Mesenchymal stem cell (in vitro differentiated cells and primary cell): Measurements from ENCODE around the gene DNAH3.

Experiments
- DNase-seq: peaks from one replicate; pipeline ENCODE4 v3.0.0-alpha.2; 2013
- H2AFZ ChIP-seq: one replicate; pipeline ENCODE4 v1.6.1; 2013; ENCODE audit warnings: low read depth, mild to moderate bottlenecking, control low read depth, inconsistent platforms, low read length, moderate library complexity
- H2AK5ac ChIP-seq: 2 replicates; pipeline ENCODE4 v1.6.1; 2013; ENCODE audit warnings: low read length, moderate library complexity, mild to moderate bottlenecking, inconsistent platforms; ENCODE audit not compliant: severe bottlenecking
- H2BK120ac ChIP-seq: one replicate; pipeline ENCODE4 v1.6.1; 2013; ENCODE audit warnings: low read depth, mild to moderate bottlenecking, inconsistent platforms, low read length, moderate library complexity
- H2BK12ac ChIP-seq, 2 experiments: one replicate each; pipeline ENCODE4 v1.6.1; 2013; ENCODE audit warnings: inconsistent platforms in 2 of 2, low read length in 2 of 2, mild to moderate bottlenecking in 2 of 2, moderate library complexity in 2 of 2, control low read depth in 1 of 2
- H2BK15ac ChIP-seq: one replicate; pipeline ENCODE4 v1.6.1; 2013; ENCODE audit warnings: mild to moderate bottlenecking, low read depth, inconsistent platforms; ENCODE audit not compliant: poor library complexity, severe bottlenecking
- H2BK5ac ChIP-seq: 2 replicates; pipeline ENCODE4 v1.6.1; 2013; ENCODE audit warnings: low read depth, mild to moderate bottlenecking, low read length, control low read depth, inconsistent platforms; ENCODE audit not compliant: poor library complexity, severe bottlenecking
- H3K14ac ChIP-seq, 2 experiments: one replicate each; pipeline ENCODE4 v1.6.1; 2013; ENCODE audit warnings: inconsistent platforms in 2 of 2, low read length in 2 of 2, control low read depth in 1 of 2, mild to moderate bottlenecking in 1 of 2, moderate library complexity in 1 of 2
- H3K18ac ChIP-seq, 2 experiments: one replicate each; pipeline ENCODE4 v1.6.1; 2013; ENCODE audit warnings: inconsistent platforms in 2 of 2, low read length in 2 of 2, control low read depth in 1 of 2, low read depth in 1 of 2, mild to moderate bottlenecking in 1 of 2
- H3K23ac ChIP-seq, 2 experiments: one replicate each; pipeline ENCODE4 v1.6.1; 2013; ENCODE audit warnings: inconsistent platforms in 2 of 2, low read length in 2 of 2, mild to moderate bottlenecking in 2 of 2, moderate library complexity in 2 of 2, control low read depth in 1 of 2
- H3K27ac ChIP-seq: 2 replicates; pipeline ENCODE4 v1.5.1; 2013; ENCODE audit warnings: mild to moderate bottlenecking, moderate library complexity, low read length, control low read depth, inconsistent platforms; ENCODE audit not compliant: poor library complexity, severe bottlenecking
- H3K27me3 ChIP-seq, 2 experiments: 2 replicates each; pipeline versions ENCODE4 v1.6.1 to v1.7.0; 2013; ENCODE audit warnings: low read length in 2 of 2, mild to moderate bottlenecking in 2 of 2, moderate library complexity in 2 of 2, control low read depth in 1 of 2, inconsistent platforms in 1 of 2; ENCODE audit not compliant: control insufficient read depth in 1 of 2, insufficient read depth in 1 of 2
- H3K36me3 ChIP-seq, 2 experiments: 2 replicates each; pipeline versions ENCODE4 v1.6.1 to v1.7.0; 2013; ENCODE audit warnings: low read length in 2 of 2, control low read depth in 1 of 2, inconsistent platforms in 1 of 2, low read depth in 1 of 2, mild to moderate bottlenecking in 1 of 2; ENCODE audit not compliant: insufficient read depth in 2 of 2, control insufficient read depth in 1 of 2
- H3K4ac ChIP-seq, 2 experiments: one replicate each; pipeline ENCODE4 v1.6.1; 2013; ENCODE audit warnings: inconsistent platforms in 2 of 2, low read length in 2 of 2, mild to moderate bottlenecking in 2 of 2, moderate library complexity in 2 of 2, control low read depth in 1 of 2, low read depth in 1 of 2
- H3K4me1 ChIP-seq: 2 replicates; pipeline ENCODE4 v1.6.1; 2013; ENCODE audit warnings: low read depth, low read length, control low read depth; ENCODE audit not compliant: control insufficient read depth, insufficient read depth
- H3K4me2 ChIP-seq: 2 replicates; pipeline ENCODE4 v1.6.1; 2013; ENCODE audit warnings: low read length, mild to moderate bottlenecking, inconsistent platforms; ENCODE audit not compliant: poor library complexity, severe bottlenecking
- H3K4me3 ChIP-seq, 2 experiments: 2 replicates each; pipeline versions ENCODE4 v1.5.1 to v1.7.0; 2013; ENCODE audit warnings: low read length in 2 of 2, mild to moderate bottlenecking in 2 of 2, control low read depth in 1 of 2, low read depth in 1 of 2; ENCODE audit not compliant: insufficient read depth in 1 of 2
- H3K79me1 ChIP-seq: replicated peaks from 2 replicates; pipeline ENCODE4 v1.6.1; 2013; ENCODE audit warnings: mild to moderate bottlenecking, control low read depth, low read length, inconsistent platforms; ENCODE audit not compliant: poor library complexity, severe bottlenecking
- H3K9ac ChIP-seq: 2 replicates; pipeline ENCODE4 v1.7.0; 2013; ENCODE audit warnings: mild to moderate bottlenecking, low read length, moderate library complexity
- H3K9me3 ChIP-seq: 2 replicates; pipeline ENCODE4 v1.7.0; 2013; ENCODE audit warnings: mild to moderate bottlenecking, low read length; ENCODE audit not compliant: control insufficient read depth
- H4K8ac ChIP-seq: one replicate; pipeline ENCODE4 v1.6.1; 2013; ENCODE audit warnings: inconsistent platforms, mild to moderate bottlenecking, low read length, moderate library complexity
- H4K91ac ChIP-seq: one replicate; pipeline ENCODE4 v1.6.1; 2013; ENCODE audit warnings: mild to moderate bottlenecking, low read length, inconsistent platforms
- WGBS: methylation state at CpG from one replicate; pipeline ENCODE4 v1.1.7; 2013; ENCODE audit warnings: mixed read lengths; 5-methylcytosine and 5-hydroxymethylcytosine counted together

Gene DNAH3

DNA sequence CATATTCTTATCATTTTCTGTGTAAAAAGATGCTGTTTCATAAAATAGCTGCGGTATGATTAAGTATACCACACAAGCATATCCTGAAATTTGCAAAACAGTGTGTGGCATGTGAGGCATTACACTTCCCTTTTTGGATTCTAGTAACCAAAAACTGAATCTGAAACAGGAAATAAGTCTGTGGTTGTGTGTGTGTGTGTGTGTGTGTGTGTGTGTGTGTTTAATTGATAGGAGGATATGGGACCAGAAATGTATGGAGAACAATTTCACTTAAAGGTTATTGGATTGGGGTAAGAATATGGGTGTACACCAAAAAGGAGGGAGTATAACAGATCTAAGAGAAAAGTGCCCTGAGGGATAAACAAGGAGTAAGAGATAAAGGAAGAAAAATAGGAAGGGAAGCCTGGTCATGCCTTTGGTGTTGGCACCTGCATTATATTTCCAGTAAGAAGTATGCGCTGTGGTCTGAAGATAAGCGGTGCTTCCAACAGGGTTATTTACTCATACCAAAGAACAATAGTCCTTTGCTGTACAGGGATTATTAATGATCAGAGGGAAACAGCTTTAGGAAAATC is 246.1 kb downstream of the DNAH3 start:
- Histone ChIP-seq H4K8ac (no peak overlapping the region), H3K27me3 (no peaks in the 10 kb centered on the region), H3K9ac (peak overlapping the region; percentile 86), H4K91ac (no peak overlapping the region), H3K4ac (no peak overlapping the region), H3K4me3 (peak overlapping the region in 1 of 2 experiments; percentile 15), H2BK12ac (no peak overlapping the region), H2BK15ac (no peak overlapping the region), H3K14ac (no peak overlapping the region), H3K4me1 (peaks cover 11% of the 10 kb centered on the region), H3K4me2 (no peak overlapping the region), H3K18ac (no peak overlapping the region), H2BK5ac (no peak overlapping the region), H3K9me3 (no peaks in the 10 kb centered on the region), H2AK5ac (no peak overlapping the region), H3K79me1 (peaks cover 16% of the 10 kb centered on the region), H2BK120ac (no peak overlapping the region), H3K27ac (peak overlapping the region; percentile 45), H3K36me3 (peaks cover 0 to 6% of the 10 kb centered on the region in 2 experiments), H3K23ac (no peak overlapping the region), H2AFZ (no peak overlapping the region)
- 0% methylated on average over 1 of the region's 3 CpGs for WGBS
- DNase-seq: peak; percentile 64

DNA sequence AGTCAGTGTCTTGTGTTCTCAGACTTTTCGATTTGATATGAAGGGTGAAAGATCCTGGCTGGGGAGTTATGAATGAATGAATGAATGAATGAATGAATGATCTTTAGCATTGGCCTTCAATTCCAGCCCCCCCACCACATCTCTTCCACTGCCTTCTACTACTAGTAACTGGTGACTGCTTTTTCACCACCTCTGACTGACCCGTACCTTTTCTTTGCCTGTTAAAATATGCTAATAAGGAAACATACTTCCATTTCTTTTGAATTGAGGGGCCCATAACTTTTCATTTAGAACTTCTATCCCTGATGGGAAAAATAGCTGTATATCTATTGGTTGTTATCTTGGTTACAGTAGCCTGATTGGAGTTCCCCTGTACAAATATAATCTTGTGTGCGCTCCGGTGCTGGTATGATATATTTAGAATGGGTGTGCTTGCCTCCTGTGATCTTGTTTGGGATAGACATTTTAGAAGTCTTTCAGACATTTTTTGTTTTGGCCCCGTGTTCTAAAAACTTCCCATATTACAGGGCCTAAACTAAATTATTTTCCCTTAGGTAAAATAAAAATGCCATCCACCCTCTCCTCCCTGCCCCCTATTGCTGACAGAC is 246.6 kb downstream of the DNAH3 start:
- WGBS: 56% methylated on average over 3 of the region's 5 CpGs
- Histone ChIP-seq H2AFZ (no peak overlapping the region), H2AK5ac (peak overlapping the region; percentile 21), H3K27ac (peak overlapping the region; percentile 45), H3K4ac (peak overlapping the region in 1 of 2 experiments; percentile 49), H3K18ac (no peak overlapping the region), H2BK15ac (no peak overlapping the region), H4K8ac (no peak overlapping the region), H2BK5ac (no peak overlapping the region), H3K36me3 (peaks cover 0 to 6% of the 10 kb centered on the region in 2 experiments), H3K23ac (no peak overlapping the region), H3K4me2 (no peak overlapping the region), H3K4me3 (peak overlapping the region in 1 of 2 experiments; percentile 4), H3K27me3 (no peaks in the 10 kb centered on the region), H3K9me3 (no peaks in the 10 kb centered on the region), H3K79me1 (peaks cover 16% of the 10 kb centered on the region), H4K91ac (no peak overlapping the region), H2BK12ac (no peak overlapping the region), H3K9ac (peak overlapping the region; percentile 86), H3K14ac (no peak overlapping the region), H3K4me1 (peaks cover 11% of the 10 kb centered on the region), H2BK120ac (no peak overlapping the region)
- DNase-seq: peak; percentile 27

DNA sequence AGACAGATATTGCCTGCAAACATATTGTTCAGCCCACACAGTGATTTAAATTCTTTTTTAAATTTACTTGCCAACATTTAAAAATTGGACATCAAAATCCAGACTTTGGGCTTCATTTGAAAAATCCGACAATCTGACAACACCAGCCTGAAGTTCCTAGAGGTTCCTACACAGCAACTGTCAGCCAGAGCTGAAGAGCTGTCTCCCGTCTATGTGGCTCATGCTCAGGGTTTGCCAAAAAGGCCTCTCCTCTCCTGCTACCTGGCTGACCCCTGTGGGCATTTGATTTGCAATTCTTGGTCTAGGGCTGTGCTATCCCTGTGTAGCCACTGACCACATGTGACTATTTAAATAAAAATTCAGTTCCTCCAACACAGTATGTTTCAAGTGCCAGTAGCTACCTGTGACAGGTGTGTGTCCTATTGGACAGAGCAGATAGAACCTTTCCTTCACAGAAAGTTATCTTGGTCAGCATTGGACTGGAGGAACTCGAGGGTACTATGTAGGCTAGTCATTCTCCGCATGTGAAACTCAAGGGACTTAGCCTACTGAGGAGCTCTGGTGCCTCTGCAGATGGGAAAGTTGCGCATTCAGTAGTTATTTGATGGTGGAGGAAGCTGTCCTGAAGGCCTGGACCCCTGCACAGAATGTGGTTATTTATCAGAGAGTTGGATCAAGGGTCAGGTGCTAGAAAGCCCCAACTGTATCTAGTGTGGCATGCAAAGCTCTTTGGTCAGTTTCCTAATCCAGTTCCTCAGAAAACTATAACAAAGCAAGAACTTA is 247.3 kb downstream of the DNAH3 start:
- H3K4me1 ChIP-seq: peaks cover 10% of the 10 kb centered on the region
- H2BK5ac ChIP-seq: no peak overlapping the region
- H4K8ac ChIP-seq: no peak overlapping the region
- H3K23ac ChIP-seq: no peak overlapping the region
- peaks cover 0 to 6% of the 10 kb centered on the region in 2 experiments for H3K36me3 ChIP-seq
- no peaks in the 10 kb centered on the region for H3K9me3 ChIP-seq
- H4K91ac ChIP-seq: no peak overlapping the region
- H3K4me3 ChIP-seq: peak overlapping the region in 1 of 2 experiments; percentile 1
- H2AFZ ChIP-seq: no peak overlapping the region
- H3K4me2 ChIP-seq: no peak overlapping the region
- H3K4ac ChIP-seq: peak overlapping the region in 1 of 2 experiments; percentile 79
- H2BK12ac ChIP-seq: peak overlapping the region in 1 of 2 experiments; percentile 61
- H2BK15ac ChIP-seq: peak overlapping the region; percentile 52
- peak overlapping the region; percentile 13 to 45 for H3K18ac ChIP-seq
- no peak overlapping the region for H3K14ac ChIP-seq
- no peak overlapping the region for H3K27ac ChIP-seq
- H2BK120ac ChIP-seq: no peak overlapping the region
- DNase-seq: peak; percentile 43
- peak overlapping the region; percentile 21 for H2AK5ac ChIP-seq
- H3K27me3 ChIP-seq: no peaks in the 10 kb centered on the region
- H3K79me1 ChIP-seq: peaks cover 16% of the 10 kb centered on the region
- 95% methylated on average over 5 of the region's 5 CpGs for WGBS
- peak overlapping the region; percentile 100 for H3K9ac ChIP-seq

DNA sequence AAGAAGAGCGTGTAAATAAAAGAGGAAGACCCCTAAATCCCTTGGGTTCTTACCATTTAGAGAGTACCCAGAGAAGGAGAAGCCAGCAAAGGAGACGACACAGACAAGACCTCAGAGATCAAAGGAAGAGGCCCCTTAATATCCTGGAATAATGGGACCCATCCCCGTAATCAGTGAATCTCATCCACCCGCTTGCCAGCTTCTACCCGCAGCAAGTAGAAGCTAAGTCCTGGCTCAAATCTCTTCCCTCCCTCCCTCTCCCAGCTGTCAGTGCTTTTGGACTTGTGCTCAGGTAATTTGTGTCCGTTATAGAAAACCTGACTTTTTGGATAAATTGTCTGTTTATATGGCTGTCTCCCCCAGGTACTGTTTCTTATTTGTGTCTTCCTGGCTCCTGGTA is 248.2 kb downstream of the DNAH3 start:
- H3K4me2 ChIP-seq: no peak overlapping the region
- H3K9me3 ChIP-seq: no peaks in the 10 kb centered on the region
- no peak overlapping the region for H4K8ac ChIP-seq
- WGBS: 97% methylated on average over 5 of the region's 6 CpGs
- no peak overlapping the region for H3K4ac ChIP-seq
- DNase-seq: no peak
- no peak overlapping the region for H3K18ac ChIP-seq
- no peak overlapping the region for H2BK12ac ChIP-seq
- no peak overlapping the region for H3K23ac ChIP-seq
- no peak overlapping the region for H2BK120ac ChIP-seq
- H3K4me1 ChIP-seq: peaks cover 12% of the 10 kb centered on the region
- no peak overlapping the region for H2AFZ ChIP-seq
- H4K91ac ChIP-seq: no peak overlapping the region
- peaks cover 11% of the 10 kb centered on the region for H3K79me1 ChIP-seq
- no peak overlapping the region for H3K14ac ChIP-seq
- no peak overlapping the region for H3K27ac ChIP-seq
- H2BK15ac ChIP-seq: no peak overlapping the region
- H3K36me3 ChIP-seq: peaks cover 0 to 8% of the 10 kb centered on the region in 2 experiments
- no peaks in the 10 kb centered on the region for H3K27me3 ChIP-seq
- H3K4me3 ChIP-seq: peak overlapping the region in 1 of 2 experiments; percentile 88
- no peak overlapping the region for H2BK5ac ChIP-seq
- H2AK5ac ChIP-seq: peak overlapping the region; percentile 69
- peak overlapping the region; percentile 100 for H3K9ac ChIP-seq
